ENCODE data around the gene SCAP.

SCAP gene

GRCh38 chr3:47404431-47404876 is 71.3 kb downstream of the SCAP start:
- Histone ChIP-seq H3K79me2 (ENCODE audit: insufficient read depth, low read length) (peaks cover 39% of the 10 kb centered on the region), H3K9me3 (ENCODE audit: insufficient read depth, low read length, severe bottlenecking) (no peaks in the 10 kb centered on the region), H3K4me2 (ENCODE audit: insufficient read depth, low read length) (no peak overlapping the region), H3K27ac (ENCODE audit: low read length) (no peak overlapping the region), H3K27me3 (ENCODE audit: insufficient read depth, low read length, poor library complexity) (no peaks in the 10 kb centered on the region), H3K4me3 (ENCODE audit: low read depth in 1 of 2, low read length in 2 of 2) (no peak overlapping the region), H3K4me1 (ENCODE audit: insufficient read depth, low read length) (no peaks in the 10 kb centered on the region), H3K9ac (ENCODE audit: low read depth, low read length) (no peak overlapping the region), H3K36me3 (ENCODE audit: insufficient read depth, low read length) (peaks cover 67% of the 10 kb centered on the region), H4K20me1 (ENCODE audit: insufficient read depth, low read length) (peaks cover 40% of the 10 kb centered on the region), H2AFZ (ENCODE audit: low read depth, low read length) (no peak overlapping the region)
- TF ChIP-seq EZH2 (IDR thresholded peaks at IDR 0.05; ENCODE audit: borderline replicate concordance, low read depth, low read length, severe bottlenecking) (no peak), CTCF (IDR thresholded peaks at IDR 0.05; ENCODE audit: borderline replicate concordance, extremely low read depth, low read length, poor library complexity, severe bottlenecking) (no peak)
- ATAC-seq (ENCODE audit: insufficient read depth, low read depth): no peak
- DNase-seq: no peak

GRCh38 chr3:47399531-47400270 is 76.0 kb downstream of the SCAP start:
- no peak overlapping the region for H3K27ac ChIP-seq (ENCODE audit: low read length)
- no peak overlapping the region for H3K4me2 ChIP-seq (ENCODE audit: insufficient read depth, low read length)
- no peak overlapping the region for H2AFZ ChIP-seq (ENCODE audit: low read depth, low read length)
- no peaks in the 10 kb centered on the region for H3K4me1 ChIP-seq (ENCODE audit: insufficient read depth, low read length)
- no peak for ATAC-seq (ENCODE audit: insufficient read depth, low read depth)
- peaks cover 34% of the 10 kb centered on the region for H4K20me1 ChIP-seq (ENCODE audit: insufficient read depth, low read length)
- H3K27me3 ChIP-seq (ENCODE audit: insufficient read depth, low read length, poor library complexity): no peaks in the 10 kb centered on the region
- no peak for DNase-seq
- no peak overlapping the region for H3K4me3 ChIP-seq (ENCODE audit: low read depth in 1 of 2, low read length in 2 of 2)
- no peak overlapping the region for H3K9ac ChIP-seq (ENCODE audit: low read depth, low read length)
- peaks cover 74% of the 10 kb centered on the region for H3K79me2 ChIP-seq (ENCODE audit: insufficient read depth, low read length)
- H3K9me3 ChIP-seq (ENCODE audit: insufficient read depth, low read length, severe bottlenecking): no peaks in the 10 kb centered on the region
- peaks cover 63% of the 10 kb centered on the region for H3K36me3 ChIP-seq (ENCODE audit: insufficient read depth, low read length)
- TF ChIP-seq CTCF (IDR thresholded peaks at IDR 0.05; ENCODE audit: borderline replicate concordance, extremely low read depth, low read length, poor library complexity, severe bottlenecking) (no peak), EZH2 (IDR thresholded peaks at IDR 0.05; ENCODE audit: borderline replicate concordance, low read depth, low read length, severe bottlenecking) (no peak)

GRCh38 chr3:47399016-47399415 is 76.7 kb downstream of the SCAP start:
- Histone ChIP-seq H3K9me3 (ENCODE audit: insufficient read depth, low read length, severe bottlenecking) (no peaks in the 10 kb centered on the region), H3K4me1 (ENCODE audit: insufficient read depth, low read length) (no peaks in the 10 kb centered on the region), H3K4me3 (ENCODE audit: low read depth in 1 of 2, low read length in 2 of 2) (no peak overlapping the region), H3K4me2 (ENCODE audit: insufficient read depth, low read length) (no peak overlapping the region), H3K79me2 (ENCODE audit: insufficient read depth, low read length) (peaks cover 76% of the 10 kb centered on the region), H2AFZ (ENCODE audit: low read depth, low read length) (no peak overlapping the region), H4K20me1 (ENCODE audit: insufficient read depth, low read length) (peaks cover 38% of the 10 kb centered on the region), H3K27me3 (ENCODE audit: insufficient read depth, low read length, poor library complexity) (no peaks in the 10 kb centered on the region), H3K9ac (ENCODE audit: low read depth, low read length) (no peak overlapping the region), H3K27ac (ENCODE audit: low read length) (no peak overlapping the region), H3K36me3 (ENCODE audit: insufficient read depth, low read length) (peaks cover 60% of the 10 kb centered on the region)
- DNase-seq (no peak), ATAC-seq (ENCODE audit: insufficient read depth, low read depth) (no peak)
- TF ChIP-seq EZH2 (IDR thresholded peaks at IDR 0.05; ENCODE audit: borderline replicate concordance, low read depth, low read length, severe bottlenecking) (no peak), CTCF (IDR thresholded peaks at IDR 0.05; ENCODE audit: borderline replicate concordance, extremely low read depth, low read length, poor library complexity, severe bottlenecking) (no peak)

Data from DND-41 (cell line).